Cardiac fibroblast (primary cell): ENCODE data around the gene ZSCAN30.
A peak's percentile ranks its signal among the peaks of the same experiment; 100 is the strongest.

Experiments
- DNase-seq, 2 donors: peaks; one replicate each; pipeline versions ENCODE4 v3.0.0 to v3.0.0-alpha.2; 2010; ENCODE audit warnings: low read depth in 2 of 2
- H3K4me3 ChIP-seq, 2 donors: replicated peaks in 1 of 2; 1 replicate in 1 of 2; 2 replicates in 1 of 2; pipeline ENCODE4 v1.5.1; 2011; ENCODE audit warnings: low read depth in 2 of 2, low read length in 2 of 2, mild to moderate bottlenecking in 2 of 2, moderate library complexity in 1 of 2
- CTCF ChIP-seq: IDR thresholded peaks from one replicate; pipeline ENCODE4 v1.5.1; 2011; ENCODE audit warnings: low read depth, mild to moderate bottlenecking, low read length, inconsistent platforms

Gene ZSCAN30

GRCh38 chr18:35282353-35282752 lies 7.7 kb downstream of the ZSCAN30 start:
- peak; percentile 7 for TF ChIP-seq CTCF
- H3K4me3 ChIP-seq: no peak overlapping the region
- peak; percentile 57 to 96 for DNase-seq

GRCh38 chr18:35278969-35279368 lies 11.1 kb downstream of the ZSCAN30 start:
- TF ChIP-seq CTCF: no peak
- DNase-seq: no peak
- H3K4me3 ChIP-seq: no peak overlapping the region

- no peak overlapping the region for H3K4me3 ChIP-seq
- no peak for TF ChIP-seq CTCF
- DNase-seq: no peak
These were observed 11.9 kb downstream of the ZSCAN30 start for GRCh38 chr18:35278085-35278484.

- H3K4me3 ChIP-seq: no peak overlapping the region
These were observed 12.4 kb downstream of the ZSCAN30 start for GRCh38 chr18:35277633-35278032.

GRCh38 chr18:35276267-35276666 lies 13.8 kb downstream of the ZSCAN30 start:
- no peak overlapping the region for H3K4me3 ChIP-seq
- DNase-seq: no peak
- TF ChIP-seq CTCF: no peak

More at GRCh38 chr18:35277633-35278032, 12.4 kb downstream of the ZSCAN30 start:
- peak in 1 of 2 donors; percentile 6 for DNase-seq
- TF ChIP-seq CTCF: no peak

- DNase-seq: no peak
- H3K4me3 ChIP-seq: no peak overlapping the region
- no peak for TF ChIP-seq CTCF
These were observed 18.4 kb downstream of the ZSCAN30 start for GRCh38 chr18:35271656-35272055.

- no peak for DNase-seq
- no peak for TF ChIP-seq CTCF
- no peak overlapping the region for H3K4me3 ChIP-seq
These were observed 21.2 kb downstream of the ZSCAN30 start for GRCh38 chr18:35268821-35269220.
